ENCODE measurements around the gene PABPN1. TPM values are rescaled to one million over a fixed set of nuclear protein-coding genes. Genes with fewer than 3 reads are reported as not detected.
A peak's percentile ranks its signal among the peaks of the same experiment; 100 is the strongest.

Gene PABPN1
- total and polyA plus RNA-seq, 2 of the 13 experiments (the other 11 are each of a cell fraction or from before 2014, with no cell fraction given), result 233 to 524 TPM

GRCh38 chr14:23306412-23307145 lies 14.7 kb upstream of the PABPN1 start, which contains the start of gene BCL2L2 (continued):
- TF ChIP-seq ZNF883 (CRISPR knock-in tag; IDR thresholded peaks at IDR 0.05; ENCODE audit: not compliant biosample characterization), result peak; percentile 97
- no peak for TF ChIP-seq ZNF20 (CRISPR knock-in tag; IDR thresholded peaks at IDR 0.05)
- TF ChIP-seq ZNF10 (CRISPR knock-in tag; IDR thresholded peaks at IDR 0.05; ENCODE audit: borderline replicate concordance, low read depth), result no peak; the same call in 1 of the 2 replicates
- no peak for TF ChIP-seq GLMP (CRISPR knock-in tag; IDR thresholded peaks at IDR 0.05; ENCODE audit: borderline replicate concordance)
- 0 out of 2 replicates have a peak, but pooled peaks have one; percentile 25 for TF ChIP-seq MLX (CRISPR knock-in tag; IDR thresholded peaks at IDR 0.05)
- peak; percentile 72 for TF ChIP-seq ZNF646 (CRISPR knock-in tag; IDR thresholded peaks at IDR 0.05)
- peak; percentile 86 for TF ChIP-seq LCORL (IDR thresholded peaks at IDR 0.05)
- no peak for TF ChIP-seq LCORL (CRISPR knock-in tag; IDR thresholded peaks at IDR 0.05)
- TF ChIP-seq NFKBIZ (CRISPR knock-in tag; IDR thresholded peaks at IDR 0.05), result peak; percentile 41; the same call in 1 of the 2 replicates
- peak; percentile 59; the same call in 1 of the 2 replicates for TF ChIP-seq HMGXB3 (CRISPR knock-in tag; IDR thresholded peaks at IDR 0.05; ENCODE audit: borderline replicate concordance)
- TF ChIP-seq ZNF280D (CRISPR knock-in tag; IDR thresholded peaks at IDR 0.05), result peak; percentile 91
- TF ChIP-seq POGZ (CRISPR knock-in tag; IDR thresholded peaks at IDR 0.05), result peak; percentile 98
